ENCODE data around the gene GPC2. TPM values are rescaled to one million over a fixed set of nuclear protein-coding genes. Genes with fewer than 3 reads are reported as not detected.

Gene GPC2
- total RNA-seq, 1 donor from 2014 or later: 17.0 TPM

- Histone ChIP-seq H3K36me3 (no peaks in the 10 kb centered on the region), H3K4me2 (peak overlapping the region; percentile 89), H3K9ac (no peak overlapping the region), H3K27ac (no peak overlapping the region), H2AFZ (replicated peaks) (peak overlapping the region; percentile 78), H3K27me3 (peaks cover 40% of the 10 kb centered on the region), H3F3A (ENCODE audit: low read depth) (peaks cover 39% of the 10 kb centered on the region), H3K9me3 (ENCODE audit: low read depth) (no peaks in the 10 kb centered on the region), H3K4me1 (peaks cover 36% of the 10 kb centered on the region), H3K79me2 (ENCODE audit: low read depth) (no peaks in the 10 kb centered on the region), H3K4me3 (peak overlapping the region; percentile 49), H4K20me1 (ENCODE audit: low read depth) (peaks cover 32% of the 10 kb centered on the region)
- Mint-ChIP-seq H3K27me3 (ENCODE audit: insufficient read depth, low read depth) (peaks cover 24% of the 10 kb centered on the region), H3K27ac (peak overlapping the region; percentile 20), H3K4me3 (peak overlapping the region; percentile 80), H3K36me3 (peaks cover 3% of the 10 kb centered on the region), H3K9me3 (no peaks in the 10 kb centered on the region), H3K4me1 (peaks cover 49% of the 10 kb centered on the region)
- TF ChIP-seq CTCF (IDR thresholded peaks at IDR 0.05) (no peak), EZH2 (IDR thresholded peaks at IDR 0.05) (no peak), EZH2phosphoT487 (IDR thresholded peaks at IDR 0.05) (no peak)
- no peak for DNase-seq (ENCODE audit: low spot score)
Measured at GRCh38 chr7:100166970-100167911, 9.9 kb downstream of the GPC2 start.

GRCh38 chr7:100166317-100166940 is 10.8 kb downstream of the GPC2 start:
- H3K27me3 ChIP-seq: peaks cover 32% of the 10 kb centered on the region
- TF ChIP-seq EZH2 (IDR thresholded peaks at IDR 0.05): no peak
- no peak for TF ChIP-seq EZH2phosphoT487 (IDR thresholded peaks at IDR 0.05)
- no peak for TF ChIP-seq CTCF (IDR thresholded peaks at IDR 0.05)
- no peaks in the 10 kb centered on the region for H3K36me3 ChIP-seq
- H2AFZ ChIP-seq (replicated peaks): no peak overlapping the region
- peaks cover 34% of the 10 kb centered on the region for H3F3A ChIP-seq (ENCODE audit: low read depth)
- DNase-seq (ENCODE audit: low spot score): no peak
- H3K9ac ChIP-seq: no peak overlapping the region
- peaks cover 24% of the 10 kb centered on the region for H4K20me1 ChIP-seq (ENCODE audit: low read depth)
- Mint-ChIP-seq H3K36me3 (peaks cover 3% of the 10 kb centered on the region), H3K4me3 (peak overlapping the region; percentile 80), H3K27me3 (ENCODE audit: insufficient read depth, low read depth) (peaks cover 24% of the 10 kb centered on the region), H3K9me3 (no peaks in the 10 kb centered on the region), H3K27ac (peak overlapping the region; percentile 38), H3K4me1 (peaks cover 47% of the 10 kb centered on the region)
- peaks cover 30% of the 10 kb centered on the region for H3K4me1 ChIP-seq
- no peaks in the 10 kb centered on the region for H3K79me2 ChIP-seq (ENCODE audit: low read depth)
- no peaks in the 10 kb centered on the region for H3K9me3 ChIP-seq (ENCODE audit: low read depth)
- no peak overlapping the region for H3K4me2 ChIP-seq
- no peak overlapping the region for H3K27ac ChIP-seq
- H3K4me3 ChIP-seq: no peak overlapping the region

GRCh38 chr7:100163871-100164270 is 13.3 kb downstream of the GPC2 start:
- no peak overlapping the region for H3K4me3 Mint-ChIP-seq
- H3K27me3 Mint-ChIP-seq (ENCODE audit: insufficient read depth, low read depth): peaks cover 26% of the 10 kb centered on the region

More at GRCh38 chr7:100163871-100164270, 13.3 kb downstream of the GPC2 start:
- no peak overlapping the region for H3K4me2 ChIP-seq
- no peaks in the 10 kb centered on the region for H3K9me3 Mint-ChIP-seq
- H3K36me3 ChIP-seq: no peaks in the 10 kb centered on the region
- no peak overlapping the region for H3K27ac Mint-ChIP-seq
- DNase-seq (ENCODE audit: low spot score): no peak
- no peaks in the 10 kb centered on the region for H3K79me2 ChIP-seq (ENCODE audit: low read depth)
- H3K4me1 ChIP-seq: peaks cover 19% of the 10 kb centered on the region
- no peak overlapping the region for H2AFZ ChIP-seq (replicated peaks)
- no peaks in the 10 kb centered on the region for H3K36me3 Mint-ChIP-seq
- no peak overlapping the region for H3K4me3 ChIP-seq
- H3K9me3 ChIP-seq (ENCODE audit: low read depth): no peaks in the 10 kb centered on the region
- TF ChIP-seq EZH2 (IDR thresholded peaks at IDR 0.05): no peak
- no peak for TF ChIP-seq CTCF (IDR thresholded peaks at IDR 0.05)
- no peak for TF ChIP-seq EZH2phosphoT487 (IDR thresholded peaks at IDR 0.05)
- H4K20me1 ChIP-seq (ENCODE audit: low read depth): peaks cover under 1% of the 10 kb centered on the region
- no peak overlapping the region for H3K27ac ChIP-seq
- peaks cover 34% of the 10 kb centered on the region for H3K4me1 Mint-ChIP-seq
- H3K27me3 ChIP-seq: peaks cover 22% of the 10 kb centered on the region
- peaks cover 24% of the 10 kb centered on the region for H3F3A ChIP-seq (ENCODE audit: low read depth)
- no peak overlapping the region for H3K9ac ChIP-seq
